Natural killer cell (primary cell): ENCODE results near the gene SOHLH2. TPM values are rescaled to one million over a fixed set of nuclear protein-coding genes. Genes with fewer than 3 reads are reported as not detected.

Experiments used
- ATAC-seq, 3 donors: fragments of 150-1000 bp in 2 of 3; fragments of 200-7000 bp in 1 of 3; cut with Tn5 transposase; 1 replicate in 1 of 3; 2 replicates in 2 of 3; pipeline ENCODE4 v1.10.0; 2021; ENCODE audit warnings: mild to moderate bottlenecking in 2 of 3, moderate library complexity in 2 of 3
- DNase-seq, 2 donors: peaks; one replicate each; pipeline versions ENCODE4 v3.0.0 to v3.0.0-alpha.2; 2013 to 2021; ENCODE audit warnings: mixed read lengths in 1 of 2
- H3K27ac ChIP-seq: one replicate; pipeline ENCODE4 v1.5.1; 2013; ENCODE audit warnings: mild to moderate bottlenecking, low read length
- H3K27me3 ChIP-seq: one replicate; pipeline ENCODE4 v1.6.1; 2013; ENCODE audit warnings: low read length; ENCODE audit not compliant: control insufficient read depth, insufficient read depth
- H3K36me3 ChIP-seq: one replicate; pipeline ENCODE4 v1.6.1; 2013; ENCODE audit warnings: low read length; ENCODE audit not compliant: control insufficient read depth, insufficient read depth
- H3K4me1 ChIP-seq: one replicate; pipeline ENCODE4 v1.6.1; 2013; ENCODE audit warnings: low read length; ENCODE audit not compliant: control insufficient read depth, insufficient read depth
- H3K4me3 ChIP-seq: one replicate; pipeline ENCODE4 v1.5.1; 2013; ENCODE audit warnings: low read length
- H3K9me3 ChIP-seq: one replicate; pipeline ENCODE4 v1.6.1; 2013; ENCODE audit warnings: low read length; ENCODE audit not compliant: control insufficient read depth, insufficient read depth
- H3K27ac Mint-ChIP-seq, 2 donors: one replicate each; pipeline ENCODE4 v1.8.0; 2022; ENCODE audit warnings: mild to moderate bottlenecking in 2 of 2, mixed read lengths in 2 of 2, moderate library complexity in 1 of 2
- H3K27me3 Mint-ChIP-seq, 2 donors: one replicate each; pipeline ENCODE4 v1.8.0; 2022; ENCODE audit warnings: low read depth in 2 of 2, mixed read lengths in 2 of 2
- H3K36me3 Mint-ChIP-seq: one replicate; pipeline ENCODE4 v1.8.0; 2022; ENCODE audit warnings: mixed read lengths
- H3K4me1 Mint-ChIP-seq, 2 donors: one replicate each; pipeline ENCODE4 v1.8.0; 2022; ENCODE audit warnings: mixed read lengths in 2 of 2
- H3K4me3 Mint-ChIP-seq: one replicate; pipeline ENCODE4 v1.8.0; 2022; ENCODE audit warnings: mild to moderate bottlenecking, moderate library complexity, mixed read lengths
- H3K9me3 Mint-ChIP-seq, 2 donors: one replicate each; pipeline ENCODE4 v1.8.0; 2022; ENCODE audit warnings: mixed read lengths in 2 of 2
- WGBS: methylation state at CpG from one replicate; pipeline ENCODE4 v1.1.7; 2013; ENCODE audit warnings: missing lambda C conversion rate; ENCODE audit not compliant: insufficient coverage; 5-methylcytosine and 5-hydroxymethylcytosine counted together
- intact Hi-C: fragments of 100-400 bp; cut with micrococcal nuclease; formaldehyde crosslinking; loops from one replicate; pipeline ENCODE4 v1.14.2; 2022
- total RNA-seq, 4 donors: library from RNA; stranded (reverse); fragments of 120-200 nt in 1 of 4; gene quantifications; one replicate each; pipeline versions ENCODE4 v1.2.3 to v1.2.4, GENCODE V29; 2013 to 2022
- TF ChIP-seq, protein P1 (sequence below): fragments of 200-600 bp; IDR thresholded peaks from one replicate; pipeline ENCODE4 v1.8.0; 2022; ENCODE audit warnings: antibody characterized with exemption

SOHLH2 gene
- total RNA-seq, 3 donors from 2014 or later (not counting 1 experiment from before 2014, with no cell fraction given) = not detected

GRCh38 chr13:36231236-36231635, 16.9 kb upstream of the SOHLH2 start:
- WGBS = 65% methylated on average over 3 of the region's 3 CpGs
- no peaks in the 10 kb centered on the region for H3K9me3 ChIP-seq
- H3K4me3 Mint-ChIP-seq = no peak overlapping the region
- H3K27me3 Mint-ChIP-seq = no peaks in the 10 kb centered on the region
- H3K27ac ChIP-seq = no peak overlapping the region
- intact Hi-C loops = no loop called here
- ATAC-seq = no peak
- TF ChIP-seq, protein P1, sequence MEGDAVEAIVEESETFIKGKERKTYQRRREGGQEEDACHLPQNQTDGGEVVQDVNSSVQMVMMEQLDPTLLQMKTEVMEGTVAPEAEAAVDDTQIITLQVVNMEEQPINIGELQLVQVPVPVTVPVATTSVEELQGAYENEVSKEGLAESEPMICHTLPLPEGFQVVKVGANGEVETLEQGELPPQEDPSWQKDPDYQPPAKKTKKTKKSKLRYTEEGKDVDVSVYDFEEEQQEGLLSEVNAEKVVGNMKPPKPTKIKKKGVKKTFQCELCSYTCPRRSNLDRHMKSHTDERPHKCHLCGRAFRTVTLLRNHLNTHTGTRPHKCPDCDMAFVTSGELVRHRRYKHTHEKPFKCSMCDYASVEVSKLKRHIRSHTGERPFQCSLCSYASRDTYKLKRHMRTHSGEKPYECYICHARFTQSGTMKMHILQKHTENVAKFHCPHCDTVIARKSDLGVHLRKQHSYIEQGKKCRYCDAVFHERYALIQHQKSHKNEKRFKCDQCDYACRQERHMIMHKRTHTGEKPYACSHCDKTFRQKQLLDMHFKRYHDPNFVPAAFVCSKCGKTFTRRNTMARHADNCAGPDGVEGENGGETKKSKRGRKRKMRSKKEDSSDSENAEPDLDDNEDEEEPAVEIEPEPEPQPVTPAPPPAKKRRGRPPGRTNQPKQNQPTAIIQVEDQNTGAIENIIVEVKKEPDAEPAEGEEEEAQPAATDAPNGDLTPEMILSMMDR = no peak
- no peaks in the 10 kb centered on the region for H3K36me3 Mint-ChIP-seq
- H3K27me3 ChIP-seq = no peaks in the 10 kb centered on the region
- H3K36me3 ChIP-seq = no peaks in the 10 kb centered on the region
- no peak for DNase-seq
- H3K9me3 Mint-ChIP-seq = peaks cover 5 to 10% of the 10 kb centered on the region in 2 donors
- no peaks in the 10 kb centered on the region for H3K4me1 Mint-ChIP-seq
- H3K4me3 ChIP-seq = no peak overlapping the region
- no peaks in the 10 kb centered on the region for H3K4me1 ChIP-seq
- no peak overlapping the region for H3K27ac Mint-ChIP-seq

DNA sequence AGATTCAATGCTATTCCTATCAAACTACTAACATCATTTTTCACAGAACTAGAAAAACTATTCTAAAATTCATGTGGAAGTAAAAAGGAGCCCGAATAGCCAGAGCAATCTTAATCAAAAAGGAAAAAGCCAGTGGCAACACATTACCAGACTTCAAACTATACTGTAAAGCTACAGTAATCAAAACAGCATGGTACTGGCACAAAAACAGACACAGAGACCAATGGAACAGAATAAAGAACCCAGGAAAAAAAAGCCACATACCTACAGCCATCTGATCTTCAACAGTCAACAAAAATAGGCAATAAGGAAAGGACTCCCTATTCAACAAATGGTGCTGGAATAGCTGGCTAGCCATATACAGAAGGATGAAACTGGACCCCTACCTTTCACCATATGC, 10.4 kb upstream of the SOHLH2 start:
- TF ChIP-seq, protein P1 = no peak
- Histone ChIP-seq H3K9me3 (no peaks in the 10 kb centered on the region), H3K4me1 (no peaks in the 10 kb centered on the region), H3K4me3 (no peak overlapping the region), H3K36me3 (no peaks in the 10 kb centered on the region), H3K27me3 (no peaks in the 10 kb centered on the region), H3K27ac (no peak overlapping the region)
- 73% methylated on average over 1 of the region's 1 CpG for WGBS
- ATAC-seq (no peak), DNase-seq (no peak)
- no peaks in the 10 kb centered on the region for H3K4me1 Mint-ChIP-seq
- H3K4me3 Mint-ChIP-seq = no peak overlapping the region
- no peak overlapping the region for H3K27ac Mint-ChIP-seq
- no peaks in the 10 kb centered on the region for H3K27me3 Mint-ChIP-seq
- intact Hi-C loops = no loop called here
- H3K9me3 Mint-ChIP-seq = peaks cover 3 to 10% of the 10 kb centered on the region in 2 donors
- no peaks in the 10 kb centered on the region for H3K36me3 Mint-ChIP-seq

GRCh38 chr13:36219883-36220282, 5.5 kb upstream of the SOHLH2 start:
- ATAC-seq (no peak), DNase-seq (no peak)

GRCh38 chr13:36217456-36217855, 3.1 kb upstream of the SOHLH2 start:
- H3K9me3 ChIP-seq = peaks cover 2% of the 10 kb centered on the region
- no peak overlapping the region for H3K27ac Mint-ChIP-seq
- H3K27me3 Mint-ChIP-seq = no peaks in the 10 kb centered on the region
- H3K27ac ChIP-seq = no peak overlapping the region
- no peaks in the 10 kb centered on the region for H3K4me1 ChIP-seq
- TF ChIP-seq, protein P1 = no peak
- no peaks in the 10 kb centered on the region for H3K36me3 Mint-ChIP-seq
- DNase-seq (no peak), ATAC-seq (no peak)
- no peaks in the 10 kb centered on the region for H3K4me1 Mint-ChIP-seq
- no peaks in the 10 kb centered on the region for H3K27me3 ChIP-seq
- no peak overlapping the region for H3K4me3 Mint-ChIP-seq
- intact Hi-C loops = no loop called here
- H3K4me3 ChIP-seq = no peak overlapping the region
- H3K36me3 ChIP-seq = no peaks in the 10 kb centered on the region
- H3K9me3 Mint-ChIP-seq = peaks cover 2 to 5% of the 10 kb centered on the region in 2 donors
- 90% methylated on average over 2 of the region's 3 CpGs for WGBS

More at GRCh38 chr13:36219883-36220282, 5.5 kb upstream of the SOHLH2 start:
- peaks cover 5 to 7% of the 10 kb centered on the region in 2 donors for H3K9me3 Mint-ChIP-seq
- H3K9me3 ChIP-seq = no peaks in the 10 kb centered on the region
- H3K4me1 Mint-ChIP-seq = no peaks in the 10 kb centered on the region
- no peaks in the 10 kb centered on the region for H3K27me3 Mint-ChIP-seq
- H3K36me3 ChIP-seq = no peaks in the 10 kb centered on the region
- H3K4me3 Mint-ChIP-seq = no peak overlapping the region
- no peaks in the 10 kb centered on the region for H3K27me3 ChIP-seq
- no peaks in the 10 kb centered on the region for H3K4me1 ChIP-seq
- H3K4me3 ChIP-seq = no peak overlapping the region
- intact Hi-C loops = no loop called here
- TF ChIP-seq, protein P1 = no peak
- no peak overlapping the region for H3K27ac ChIP-seq
- H3K27ac Mint-ChIP-seq = no peak overlapping the region
- H3K36me3 Mint-ChIP-seq = no peaks in the 10 kb centered on the region
